Activated CD4-positive, alpha-beta T cell treated with anti-CD3 and anti-CD28 coated beads, Interleukin-2, amount 10 ng/mL, durations not matched to agents 24 days and 14 days (primary cell): ENCODE data around the gene SEMA4F. TPM values are rescaled to one million over a fixed set of nuclear protein-coding genes. Genes with fewer than 3 reads are reported as not detected.

ENCODE experiments used
- DNase-seq: peaks from one replicate; pipeline ENCODE4 v3.0.0; 2022
- H3K27ac Mint-ChIP-seq: one replicate; pipeline ENCODE4 v1.8.0; 2022; ENCODE audit warnings: mild to moderate bottlenecking, mixed read lengths
- H3K27me3 Mint-ChIP-seq: one replicate; pipeline ENCODE4 v1.8.0; 2022; ENCODE audit warnings: mixed read lengths
- H3K36me3 Mint-ChIP-seq: one replicate; pipeline ENCODE4 v1.8.0; 2022; ENCODE audit warnings: low read depth, mild to moderate bottlenecking, mixed read lengths
- H3K4me1 Mint-ChIP-seq: one replicate; pipeline ENCODE4 v1.8.0; 2021; ENCODE audit warnings: mixed read lengths
- H3K4me3 Mint-ChIP-seq: one replicate; pipeline ENCODE4 v1.8.0; 2022; ENCODE audit warnings: mild to moderate bottlenecking, moderate library complexity, mixed read lengths
- H3K9me3 Mint-ChIP-seq: one replicate; pipeline ENCODE4 v1.8.0; 2021; ENCODE audit warnings: mixed read lengths
- intact Hi-C: fragments of 100-400 bp; cut with micrococcal nuclease; formaldehyde crosslinking; loops from one replicate; pipeline ENCODE4 v1.15.1; 2023
- total RNA-seq: library from RNA; stranded (reverse); gene quantifications from 2 replicates; pipeline ENCODE4 v1.2.3, GENCODE V29; 2022

The SEMA4F gene
- total RNA-seq, 1 donor from 2014 or later = 4.8 TPM

DNA sequence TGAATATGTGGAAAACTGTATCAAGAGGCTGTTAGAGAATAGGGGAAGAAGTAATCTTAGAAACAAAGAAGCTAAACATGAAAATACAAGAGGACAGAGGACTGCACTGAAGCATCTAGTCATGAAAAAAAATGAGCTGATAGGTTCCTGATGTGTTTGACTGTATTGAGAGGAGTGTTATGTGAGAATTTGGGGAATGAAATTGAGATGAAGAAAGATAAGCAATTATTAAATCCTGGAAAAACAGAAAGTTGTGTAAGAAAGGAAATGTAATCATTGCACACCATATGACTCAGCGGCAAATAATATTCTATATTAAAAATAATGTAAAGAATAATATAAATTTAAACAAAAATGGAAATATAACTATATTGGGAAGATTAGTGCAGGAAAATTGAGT, 71.2 kb downstream of the SEMA4F start:
- no peak overlapping the region for H3K27ac Mint-ChIP-seq
- H3K9me3 Mint-ChIP-seq = no peaks in the 10 kb centered on the region
- no peak overlapping the region for H3K4me3 Mint-ChIP-seq
- H3K36me3 Mint-ChIP-seq = no peaks in the 10 kb centered on the region
- H3K4me1 Mint-ChIP-seq = no peaks in the 10 kb centered on the region
- intact Hi-C loops = no loop called here
- no peak for DNase-seq
- H3K27me3 Mint-ChIP-seq = peaks cover 19% of the 10 kb centered on the region

DNA sequence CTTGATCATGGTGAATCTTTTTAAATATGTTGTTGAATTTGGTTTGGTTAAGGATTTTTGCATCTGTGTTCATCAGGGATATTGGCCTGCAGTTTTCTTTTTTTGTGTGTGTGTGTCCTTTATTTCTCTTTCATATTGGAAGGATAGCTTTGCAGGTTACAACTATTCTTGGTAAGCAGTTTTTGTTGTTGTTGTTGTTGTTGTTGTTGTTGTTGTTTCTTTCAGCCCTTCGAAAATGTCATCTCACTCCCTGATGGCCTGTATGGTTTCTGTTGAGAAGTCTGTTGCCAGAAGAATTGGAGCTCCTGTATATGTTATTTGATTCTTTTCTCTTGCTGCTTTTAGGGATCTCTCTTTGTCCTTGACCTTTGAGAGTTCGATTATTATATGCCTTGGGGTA, 74.8 kb downstream of the SEMA4F start:
- no peak overlapping the region for H3K4me3 Mint-ChIP-seq
- H3K27ac Mint-ChIP-seq = no peak overlapping the region
- peaks cover 23% of the 10 kb centered on the region for H3K27me3 Mint-ChIP-seq
- H3K36me3 Mint-ChIP-seq = no peaks in the 10 kb centered on the region
- no peak for DNase-seq
- no peaks in the 10 kb centered on the region for H3K9me3 Mint-ChIP-seq
- intact Hi-C loops = no loop called here
- no peaks in the 10 kb centered on the region for H3K4me1 Mint-ChIP-seq

DNA sequence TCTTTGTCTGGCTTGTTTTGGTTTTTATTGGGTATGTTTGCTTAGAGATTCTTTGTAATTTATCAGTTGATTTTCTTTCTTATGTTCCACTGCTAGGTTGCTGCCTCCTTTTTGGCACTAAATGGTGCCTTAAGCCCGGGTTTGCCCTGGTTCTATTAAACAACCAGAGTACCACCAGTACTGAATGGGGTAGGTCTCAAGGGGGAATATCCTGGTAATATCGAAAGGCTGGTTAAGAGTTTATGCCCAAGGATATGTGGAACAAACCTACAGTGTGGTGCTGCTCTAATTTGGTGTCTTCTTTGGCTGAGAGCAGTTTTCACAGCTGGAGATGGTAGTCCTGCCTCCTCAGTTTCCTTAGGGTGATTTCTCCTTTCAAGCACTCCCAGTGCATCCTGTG, 76.5 kb downstream of the SEMA4F start:
- intact Hi-C loops = no loop called here
- no peak overlapping the region for H3K27ac Mint-ChIP-seq
- no peaks in the 10 kb centered on the region for H3K9me3 Mint-ChIP-seq
- H3K4me1 Mint-ChIP-seq = peaks cover 4% of the 10 kb centered on the region
- H3K36me3 Mint-ChIP-seq = no peaks in the 10 kb centered on the region
- no peak for DNase-seq
- H3K4me3 Mint-ChIP-seq = no peak overlapping the region
- H3K27me3 Mint-ChIP-seq = peaks cover 23% of the 10 kb centered on the region

Other genes starting within 250 kb of the SEMA4F start
- gene C2orf81, start 232.6 kb upstream of the SEMA4F start, total RNA-seq = 1.7 and 2.0 TPM in 2 replicates
- 72.1 and 78.2 TPM in 2 replicates for gene WDR54, start 232.5 kb upstream of the SEMA4F start, total RNA-seq
- gene RTKN, start 212.3 kb upstream of the SEMA4F start, total RNA-seq = 1.1 and 2.2 TPM in 2 replicates
- 51.8 and 54.5 TPM in 2 replicates for gene INO80B, start 199.2 kb upstream of the SEMA4F start, total RNA-seq
- 28.8 and 29.0 TPM in 2 replicates for gene WBP1, start 195.8 kb upstream of the SEMA4F start, total RNA-seq
- gene MOGS, start 188.9 kb upstream of the SEMA4F start, total RNA-seq = 84.2 and 85.7 TPM in 2 replicates
- 89.0 and 115 TPM in 2 replicates for gene MRPL53, start 181.6 kb upstream of the SEMA4F start, total RNA-seq
- 26.5 and 26.9 TPM in 2 replicates for gene CCDC142, start 171.2 kb upstream of the SEMA4F start, total RNA-seq
- gene TTC31, start 171.2 kb upstream of the SEMA4F start, total RNA-seq = 27.1 and 31.5 TPM in 2 replicates
- gene LBX2, start 154.6 kb upstream of the SEMA4F start, total RNA-seq = 0.36 and 0.40 TPM in 2 replicates
- gene PCGF1, start 146.6 kb upstream of the SEMA4F start, total RNA-seq = 43.3 and 45.8 TPM in 2 replicates
- gene TLX2, start 139.8 kb upstream of the SEMA4F start, total RNA-seq = 0.54 and 0.70 TPM in 2 replicates
- gene DQX1, start 128.0 kb upstream of the SEMA4F start, total RNA-seq = 0.59 and 0.68 TPM in 2 replicates
- gene AUP1, start 124.5 kb upstream of the SEMA4F start, total RNA-seq = 170 and 173 TPM in 2 replicates
- 49.6 and 56.4 TPM in 2 replicates for gene HTRA2, start 124.3 kb upstream of the SEMA4F start, total RNA-seq
- 1.5 and 1.7 TPM in 2 replicates for gene LOXL3, start 100.3 kb upstream of the SEMA4F start, total RNA-seq
- gene DOK1, start 99.5 kb upstream of the SEMA4F start, total RNA-seq = 33.8 and 34.2 TPM in 2 replicates
- not detected in 2 replicates for gene M1AP, start 5.9 kb upstream of the SEMA4F start, total RNA-seq
- gene HK2, start 179.9 kb downstream of the SEMA4F start, total RNA-seq = 118 and 120 TPM in 2 replicates